ENCODE data around the gene SLC25A39.

DNA sequence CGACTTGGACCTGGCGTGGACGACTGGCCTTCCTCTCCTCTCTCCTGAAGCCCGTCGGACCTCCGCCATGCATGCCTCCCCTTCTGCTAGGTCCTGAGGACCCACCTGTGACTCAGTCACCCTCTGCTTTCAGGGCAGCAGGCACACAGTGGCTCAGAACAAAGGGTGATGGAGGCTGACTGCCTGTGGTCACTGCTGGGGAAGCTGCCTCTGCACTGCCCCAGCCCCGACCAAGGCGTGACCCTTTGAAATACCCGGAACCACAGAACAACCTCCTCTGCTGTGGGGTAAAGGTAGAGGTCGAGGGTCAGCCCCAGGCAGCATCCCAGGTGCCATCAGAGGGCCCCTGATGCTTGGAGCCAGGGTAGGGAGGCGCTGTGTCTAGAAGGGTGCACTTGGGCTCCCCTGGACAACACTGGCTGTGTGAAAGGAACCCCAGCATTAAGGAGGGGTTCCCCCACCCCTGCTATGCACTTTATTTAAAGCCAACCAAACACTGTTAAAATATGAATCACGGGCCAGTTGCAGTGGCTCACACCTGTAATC lies 44.2 kb downstream of the SLC25A39 start:
- TF ChIP-seq, protein P1, sequence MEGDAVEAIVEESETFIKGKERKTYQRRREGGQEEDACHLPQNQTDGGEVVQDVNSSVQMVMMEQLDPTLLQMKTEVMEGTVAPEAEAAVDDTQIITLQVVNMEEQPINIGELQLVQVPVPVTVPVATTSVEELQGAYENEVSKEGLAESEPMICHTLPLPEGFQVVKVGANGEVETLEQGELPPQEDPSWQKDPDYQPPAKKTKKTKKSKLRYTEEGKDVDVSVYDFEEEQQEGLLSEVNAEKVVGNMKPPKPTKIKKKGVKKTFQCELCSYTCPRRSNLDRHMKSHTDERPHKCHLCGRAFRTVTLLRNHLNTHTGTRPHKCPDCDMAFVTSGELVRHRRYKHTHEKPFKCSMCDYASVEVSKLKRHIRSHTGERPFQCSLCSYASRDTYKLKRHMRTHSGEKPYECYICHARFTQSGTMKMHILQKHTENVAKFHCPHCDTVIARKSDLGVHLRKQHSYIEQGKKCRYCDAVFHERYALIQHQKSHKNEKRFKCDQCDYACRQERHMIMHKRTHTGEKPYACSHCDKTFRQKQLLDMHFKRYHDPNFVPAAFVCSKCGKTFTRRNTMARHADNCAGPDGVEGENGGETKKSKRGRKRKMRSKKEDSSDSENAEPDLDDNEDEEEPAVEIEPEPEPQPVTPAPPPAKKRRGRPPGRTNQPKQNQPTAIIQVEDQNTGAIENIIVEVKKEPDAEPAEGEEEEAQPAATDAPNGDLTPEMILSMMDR (IDR thresholded peaks at IDR 0.05), result no peak
- no peak for TF ChIP-seq POLR2A (IDR thresholded peaks at IDR 0.05)
